ENCODE data around the gene DSCAML1.

The DSCAML1 gene

DNA sequence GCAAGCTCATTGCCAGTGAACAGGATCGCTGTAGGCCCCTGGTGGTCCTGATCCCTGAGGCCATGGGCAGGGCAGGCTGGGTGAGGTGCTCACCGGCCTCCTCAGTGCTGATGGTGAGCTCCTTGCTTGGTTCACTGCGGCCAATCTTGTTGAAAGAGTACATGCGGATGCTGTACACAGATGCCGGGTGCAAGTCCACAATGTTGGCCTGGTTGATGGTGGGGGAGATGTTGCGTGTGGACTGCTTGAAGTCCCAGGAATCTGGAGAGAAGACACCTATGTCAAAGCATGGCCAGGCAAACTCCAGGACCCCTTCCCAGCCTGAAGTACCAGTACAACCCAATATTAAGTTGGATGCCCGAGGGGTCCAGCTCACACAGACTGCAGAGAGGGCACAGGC, 325.2 kb downstream of the DSCAML1 start (continued):
- TF ChIP-seq, protein P1, sequence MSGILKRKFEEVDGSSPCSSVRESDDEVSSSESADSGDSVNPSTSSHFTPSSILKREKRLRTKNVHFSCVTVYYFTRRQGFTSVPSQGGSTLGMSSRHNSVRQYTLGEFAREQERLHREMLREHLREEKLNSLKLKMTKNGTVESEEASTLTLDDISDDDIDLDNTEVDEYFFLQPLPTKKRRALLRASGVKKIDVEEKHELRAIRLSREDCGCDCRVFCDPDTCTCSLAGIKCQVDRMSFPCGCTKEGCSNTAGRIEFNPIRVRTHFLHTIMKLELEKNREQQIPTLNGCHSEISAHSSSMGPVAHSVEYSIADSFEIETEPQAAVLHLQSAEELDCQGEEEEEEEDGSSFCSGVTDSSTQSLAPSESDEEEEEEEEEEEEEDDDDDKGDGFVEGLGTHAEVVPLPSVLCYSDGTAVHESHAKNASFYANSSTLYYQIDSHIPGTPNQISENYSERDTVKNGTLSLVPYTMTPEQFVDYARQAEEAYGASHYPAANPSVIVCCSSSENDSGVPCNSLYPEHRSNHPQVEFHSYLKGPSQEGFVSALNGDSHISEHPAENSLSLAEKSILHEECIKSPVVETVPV (CRISPR knock-in tag; IDR thresholded peaks at IDR 0.05) = no peak
- TF ChIP-seq, protein P2, sequence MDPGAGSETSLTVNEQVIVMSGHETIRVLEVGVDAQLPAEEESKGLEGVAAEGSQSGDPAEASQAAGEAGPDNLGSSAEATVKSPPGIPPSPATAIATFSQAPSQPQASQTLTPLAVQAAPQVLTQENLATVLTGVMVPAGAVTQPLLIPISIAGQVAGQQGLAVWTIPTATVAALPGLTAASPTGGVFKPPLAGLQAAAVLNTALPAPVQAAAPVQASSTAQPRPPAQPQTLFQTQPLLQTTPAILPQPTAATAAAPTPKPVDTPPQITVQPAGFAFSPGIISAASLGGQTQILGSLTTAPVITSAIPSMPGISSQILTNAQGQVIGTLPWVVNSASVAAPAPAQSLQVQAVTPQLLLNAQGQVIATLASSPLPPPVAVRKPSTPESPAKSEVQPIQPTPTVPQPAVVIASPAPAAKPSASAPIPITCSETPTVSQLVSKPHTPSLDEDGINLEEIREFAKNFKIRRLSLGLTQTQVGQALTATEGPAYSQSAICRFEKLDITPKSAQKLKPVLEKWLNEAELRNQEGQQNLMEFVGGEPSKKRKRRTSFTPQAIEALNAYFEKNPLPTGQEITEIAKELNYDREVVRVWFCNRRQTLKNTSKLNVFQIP (CRISPR knock-in tag; IDR thresholded peaks at IDR 0.05; ENCODE audit: borderline replicate concordance, low read depth) = no peak
- no peak for TF ChIP-seq GLIS3 (CRISPR knock-in tag; IDR thresholded peaks at IDR 0.05)

DNA sequence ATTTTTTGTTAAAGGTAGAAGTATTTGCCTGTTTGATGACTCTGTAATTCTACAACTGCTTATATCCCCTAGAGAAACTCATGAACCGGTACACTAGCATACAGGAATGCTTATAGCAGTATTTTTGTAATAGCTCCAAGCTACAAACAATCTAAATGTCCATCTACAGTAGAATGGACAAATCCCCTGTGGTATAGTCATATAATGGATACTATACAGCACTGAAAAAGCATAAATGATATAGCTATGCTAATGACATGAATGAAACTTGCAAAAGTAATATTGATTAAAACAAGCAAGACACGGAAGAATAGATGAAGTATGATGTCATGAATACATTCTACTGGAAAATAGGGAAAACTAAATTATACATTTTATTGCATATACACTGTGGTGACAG, 326.4 kb downstream of the DSCAML1 start:
- no peak for ATAC-seq

DNA sequence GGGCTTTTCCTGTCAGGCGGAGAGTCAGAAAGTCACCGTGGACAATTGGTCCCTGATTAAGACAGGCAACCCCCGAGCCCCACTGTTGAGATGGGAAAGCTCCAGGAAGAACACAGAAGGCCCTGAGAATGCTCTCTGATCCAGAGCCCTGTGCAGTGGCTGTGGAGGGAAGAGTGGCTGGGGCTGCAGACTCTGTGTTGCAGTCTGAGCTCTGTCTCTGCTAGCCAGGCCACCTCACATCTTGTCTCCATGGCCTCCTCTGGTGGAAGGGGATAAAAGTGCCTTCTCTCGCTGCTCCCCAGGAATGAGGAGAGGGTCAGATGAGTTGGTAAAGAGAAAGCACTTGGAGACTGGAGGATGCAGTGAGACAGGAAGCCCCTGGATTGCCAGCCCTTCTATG, 328.1 kb downstream of the DSCAML1 start:
- TF ChIP-seq ARNTL (CRISPR knock-in tag; IDR thresholded peaks at IDR 0.05; ENCODE audit: borderline replicate concordance, low read depth) (no peak), BACH2 (CRISPR knock-in tag; IDR thresholded peaks at IDR 0.05; ENCODE audit: borderline replicate concordance) (no peak), GLIS3 (CRISPR knock-in tag; IDR thresholded peaks at IDR 0.05) (no peak), ISL1 (CRISPR knock-in tag; IDR thresholded peaks at IDR 0.05) (no peak), ZFP30 (CRISPR knock-in tag; IDR thresholded peaks at IDR 0.05) (no peak), RARB (CRISPR knock-in tag; IDR thresholded peaks at IDR 0.05) (no peak), SNAI2 (CRISPR knock-in tag; IDR thresholded peaks at IDR 0.05) (no peak), TCF4 (CRISPR knock-in tag; IDR thresholded peaks at IDR 0.05; ENCODE audit: borderline replicate concordance) (no peak), ZNF70 (CRISPR knock-in tag; IDR thresholded peaks at IDR 0.05) (no peak), PPARA (CRISPR knock-in tag; IDR thresholded peaks at IDR 0.05; ENCODE audit: borderline replicate concordance) (no peak), CSDC2 (CRISPR knock-in tag; IDR thresholded peaks at IDR 0.05) (no peak), ZNF565 (CRISPR knock-in tag; conservative IDR thresholded peaks at IDR 0.05; ENCODE audit: low read depth) (no peak)
- TF ChIP-seq, protein P3, sequence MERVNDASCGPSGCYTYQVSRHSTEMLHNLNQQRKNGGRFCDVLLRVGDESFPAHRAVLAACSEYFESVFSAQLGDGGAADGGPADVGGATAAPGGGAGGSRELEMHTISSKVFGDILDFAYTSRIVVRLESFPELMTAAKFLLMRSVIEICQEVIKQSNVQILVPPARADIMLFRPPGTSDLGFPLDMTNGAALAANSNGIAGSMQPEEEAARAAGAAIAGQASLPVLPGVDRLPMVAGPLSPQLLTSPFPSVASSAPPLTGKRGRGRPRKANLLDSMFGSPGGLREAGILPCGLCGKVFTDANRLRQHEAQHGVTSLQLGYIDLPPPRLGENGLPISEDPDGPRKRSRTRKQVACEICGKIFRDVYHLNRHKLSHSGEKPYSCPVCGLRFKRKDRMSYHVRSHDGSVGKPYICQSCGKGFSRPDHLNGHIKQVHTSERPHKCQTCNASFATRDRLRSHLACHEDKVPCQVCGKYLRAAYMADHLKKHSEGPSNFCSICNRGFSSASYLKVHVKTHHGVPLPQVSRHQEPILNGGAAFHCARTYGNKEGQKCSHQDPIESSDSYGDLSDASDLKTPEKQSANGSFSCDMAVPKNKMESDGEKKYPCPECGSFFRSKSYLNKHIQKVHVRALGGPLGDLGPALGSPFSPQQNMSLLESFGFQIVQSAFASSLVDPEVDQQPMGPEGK (CRISPR knock-in tag; IDR thresholded peaks at IDR 0.05; ENCODE audit: borderline replicate concordance) = no peak
- ATAC-seq = no peak

More for the DNA sequence above, 326.4 kb downstream of the DSCAML1 start:
- peak; percentile 71 for TF ChIP-seq ZNF8 (CRISPR knock-in tag; IDR thresholded peaks at IDR 0.05)
- TF ChIP-seq TOX (CRISPR knock-in tag; IDR thresholded peaks at IDR 0.05; ENCODE audit: borderline replicate concordance) = no peak

DNA sequence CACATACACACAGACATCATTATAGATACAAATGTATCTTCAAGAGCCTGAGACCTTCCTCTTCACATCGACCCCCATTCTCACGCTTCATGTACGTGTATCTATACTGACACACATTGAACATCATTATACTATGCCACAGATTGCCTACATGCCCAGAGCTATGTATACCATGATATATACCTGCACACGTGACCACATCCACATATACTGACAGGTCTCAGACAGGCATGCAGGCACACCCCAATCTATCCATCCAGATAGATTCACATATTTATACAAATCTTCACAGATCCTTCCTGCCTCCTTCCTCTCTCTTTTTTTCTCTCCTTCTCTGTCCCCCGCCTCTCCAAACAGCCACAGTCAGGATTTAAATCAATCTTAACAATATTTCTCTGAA, 329.2 kb downstream of the DSCAML1 start:
- TF ChIP-seq SNAI2 (CRISPR knock-in tag; IDR thresholded peaks at IDR 0.05) = no peak
- ATAC-seq = no peak

DNA sequence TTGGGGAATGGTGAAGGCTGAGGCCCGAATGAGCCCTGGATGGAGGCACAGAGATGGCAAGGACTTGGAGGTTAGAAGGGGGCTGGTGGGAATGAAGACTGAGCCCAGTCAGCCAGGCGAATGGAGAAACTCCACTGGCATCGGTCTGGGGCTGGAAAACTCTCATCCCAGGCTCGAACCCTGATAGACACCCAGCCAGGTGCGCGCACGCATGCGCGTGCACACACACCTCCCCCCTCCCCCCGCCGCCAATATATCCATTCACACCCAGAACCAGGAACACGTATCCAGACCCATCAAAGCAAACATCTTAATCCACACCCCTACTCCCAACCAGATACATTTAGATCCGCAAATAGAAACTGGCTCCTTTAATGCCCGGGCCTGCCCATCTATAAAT, 330.1 kb downstream of the DSCAML1 start:
- TF ChIP-seq CSDC2 (CRISPR knock-in tag; IDR thresholded peaks at IDR 0.05) = no peak
- TF ChIP-seq, protein P3 (CRISPR knock-in tag; IDR thresholded peaks at IDR 0.05; ENCODE audit: borderline replicate concordance) = no peak
- no peak for TF ChIP-seq SNAI2 (CRISPR knock-in tag; IDR thresholded peaks at IDR 0.05)
- TF ChIP-seq OSR1 (CRISPR knock-in tag; IDR thresholded peaks at IDR 0.05) = no peak
- TF ChIP-seq, protein P2 (CRISPR knock-in tag; IDR thresholded peaks at IDR 0.05; ENCODE audit: borderline replicate concordance, low read depth) = no peak
- TF ChIP-seq GLIS3 (CRISPR knock-in tag; IDR thresholded peaks at IDR 0.05) = no peak
- no peak for TF ChIP-seq ZNF70 (CRISPR knock-in tag; IDR thresholded peaks at IDR 0.05)
- TF ChIP-seq ZFP30 (CRISPR knock-in tag; IDR thresholded peaks at IDR 0.05) = no peak
- no peak for TF ChIP-seq ZFP3 (CRISPR knock-in tag; IDR thresholded peaks at IDR 0.05)
- TF ChIP-seq, protein P1 (CRISPR knock-in tag; IDR thresholded peaks at IDR 0.05) = no peak
- no peak for TF ChIP-seq RARB (CRISPR knock-in tag; IDR thresholded peaks at IDR 0.05)
- no peak for ATAC-seq

Measured in SK-N-SH treated with all-trans-retinoic acid at 6 μM for 48 hours (cell line).